GM23338 (cell line): ENCODE measurements around the gene DMD. TPM values are rescaled to one million over a fixed set of nuclear protein-coding genes. Genes with fewer than 3 reads are reported as not detected.

ENCODE experiments used
- ATAC-seq: fragments of 200-7000 bp; cut with Tn5 transposase; 3 replicates; pipeline ENCODE4 v1.9.1; 2020
- DNase-seq: peaks from one replicate; pipeline ENCODE4 v3.0.0-alpha.2; 2015; ENCODE audit warnings: low spot score
- H2AFZ ChIP-seq: fragments of 200-600 bp; sonication (generic); 2 replicates; pipeline ENCODE4 v1.8.0; 2016; ENCODE audit warnings: antibody characterized with exemption, mild to moderate bottlenecking, moderate library complexity
- H3F3A ChIP-seq: fragments of 200-600 bp; sonication (generic); replicated peaks from 2 replicates; pipeline ENCODE4 v1.8.0; 2017; ENCODE audit warnings: antibody characterized with exemption, mixed run types, low read depth
- H3K27ac ChIP-seq: fragments of 200-600 bp; sonication (generic); 2 replicates; pipeline ENCODE4 v1.6.1; 2016; ENCODE audit warnings: low read depth
- H3K27me3 ChIP-seq: fragments of 200-600 bp; sonication (generic); 2 replicates; pipeline ENCODE4 v1.8.0; 2016; ENCODE audit warnings: mild to moderate bottlenecking, mixed run types, moderate library complexity; ENCODE audit not compliant: insufficient read depth
- H3K36me3 ChIP-seq: fragments of 200-600 bp; sonication (generic); 2 replicates; pipeline ENCODE4 v1.8.0; 2016; ENCODE audit warnings: mild to moderate bottlenecking; ENCODE audit not compliant: insufficient read depth
- H3K4me1 ChIP-seq: fragments of 200-600 bp; sonication (generic); 2 replicates; pipeline ENCODE4 v1.8.0; 2016; ENCODE audit warnings: mild to moderate bottlenecking, moderate library complexity; ENCODE audit not compliant: insufficient read depth
- H3K4me2 ChIP-seq: fragments of 200-600 bp; sonication (generic); 2 replicates; pipeline ENCODE4 v1.7.1; 2017; ENCODE audit warnings: mixed run types
- H3K4me3 ChIP-seq: fragments of 200-600 bp; sonication (generic); 2 replicates; pipeline ENCODE4 v1.6.1; 2016; ENCODE audit warnings: mixed run types
- H3K79me2 ChIP-seq: fragments of 200-600 bp; sonication (generic); replicated peaks from 2 replicates; pipeline ENCODE4 v1.8.0; 2017; ENCODE audit warnings: mild to moderate bottlenecking; ENCODE audit not compliant: insufficient read depth
- H3K9me2 ChIP-seq: fragments of 200-600 bp; sonication (generic); 2 replicates; pipeline ENCODE4 v1.8.0; 2017; ENCODE audit not compliant: insufficient read depth
- H4K20me1 ChIP-seq: fragments of 200-600 bp; sonication (generic); replicated peaks from 2 replicates; pipeline ENCODE4 v1.8.0; 2017; ENCODE audit warnings: mild to moderate bottlenecking; ENCODE audit not compliant: insufficient read depth
- H3K27ac Mint-ChIP-seq: 2 replicates; pipeline ENCODE4 v1.8.0; 2020; ENCODE audit warnings: inconsistent platforms, mild to moderate bottlenecking, moderate library complexity, mixed read lengths
- H3K27me3 Mint-ChIP-seq: 3 replicates; pipeline ENCODE4 v1.8.0; 2022; ENCODE audit warnings: low read depth, mild to moderate bottlenecking, moderate library complexity, mixed read lengths, inconsistent platforms; ENCODE audit not compliant: insufficient read depth, poor library complexity
- H3K36me3 Mint-ChIP-seq: 3 replicates; pipeline ENCODE4 v1.8.0; 2021; ENCODE audit warnings: low read depth, mild to moderate bottlenecking, inconsistent platforms, moderate library complexity, mixed read lengths
- H3K4me1 Mint-ChIP-seq: 3 replicates; pipeline ENCODE4 v1.8.0; 2020; ENCODE audit warnings: mild to moderate bottlenecking, inconsistent platforms, mixed read lengths
- H3K4me3 Mint-ChIP-seq: 3 replicates; pipeline ENCODE4 v1.8.0; 2021; ENCODE audit warnings: moderate library complexity, mild to moderate bottlenecking, inconsistent platforms, mixed read lengths
- H3K9me3 Mint-ChIP-seq: 3 replicates; pipeline ENCODE4 v1.8.0; 2020; ENCODE audit warnings: moderate library complexity, mild to moderate bottlenecking, inconsistent platforms, mixed read lengths
- CTCF ChIP-seq, 2 experiments: fragments of 200-600 bp in 1 of 2; sonication (generic) in 1 of 2; conservative IDR thresholded peaks; 2 replicates each; pipeline versions ENCODE4 v1.5.1 to v1.6.1; 2016 to 2017; ENCODE audit warnings: antibody characterized with exemption in 2 of 2, low read depth in 2 of 2, mild to moderate bottlenecking in 2 of 2, moderate library complexity in 1 of 2
- ETS1 ChIP-seq: IDR thresholded peaks from 2 replicates; pipeline ENCODE4 v1.6.1; 2016; ENCODE audit warnings: antibody characterized with exemption
- EZH2phosphoT487 ChIP-seq: fragments of 200-600 bp; sonication (generic); IDR thresholded peaks from one replicate; pipeline ENCODE4 v1.8.1; 2018; ENCODE audit warnings: antibody characterized with exemption; ENCODE audit not compliant: unreplicated experiment
- JUNB ChIP-seq: IDR thresholded peaks from one replicate; pipeline ENCODE4 v1.6.1; 2016; ENCODE audit warnings: antibody characterized with exemption; ENCODE audit not compliant: unreplicated experiment
- POLR2AphosphoS5 ChIP-seq: IDR thresholded peaks from 2 replicates; pipeline ENCODE4 v1.6.1; 2016; ENCODE audit warnings: antibody characterized with exemption, low read depth
- ZNF114 ChIP-seq: fragments of 250-450 bp; sonication (Bioruptor Pico); IDR thresholded peaks from 2 replicates; pipeline ENCODE4 v1.5.0; 2020; ENCODE audit warnings: mild to moderate bottlenecking, moderate library complexity
- ZNF331 ChIP-seq: fragments of 250-450 bp; sonication (Bioruptor Pico); IDR thresholded peaks from 2 replicates; pipeline ENCODE4 v1.5.0; 2020; ENCODE audit warnings: low read depth, mild to moderate bottlenecking, moderate library complexity
- polyA plus RNA-seq: library from polyadenylated mRNA; unstranded; fragments of >200 nt; fragmentation: Nextera tagmentation; extraction: Ambion mirVana; gene quantifications from 2 replicates; pipeline ENCODE4 v1.2.1, GENCODE V29; 2016
- total RNA-seq: library from RNA; depleted of rRNA; stranded (reverse); fragments of >200 nt; shearing (Covaris generic); gene quantifications from 2 replicates; pipeline ENCODE4 v1.2.3, GENCODE V29; 2014
- TF ChIP-seq, protein P1 (sequence below): fragments of 250-450 bp; sonication (Bioruptor Pico); IDR thresholded peaks from 2 replicates; pipeline ENCODE4 v1.5.0; 2020; ENCODE audit warnings: mild to moderate bottlenecking, moderate library complexity

DMD gene
- total and polyA plus RNA-seq, 2 experiments from 2014 or later = 4.5 to 7.6 TPM

- Mint-ChIP-seq H3K27ac (no peak overlapping the region), H3K4me1 (no peaks in the 10 kb centered on the region)
Measured at GRCh38 chrX:33195698-33196097, 15.7 kb downstream of the DMD start.

GRCh38 chrX:33194876-33195433, 16.4 kb downstream of the DMD start:
- Histone ChIP-seq H3K4me2 (no peak overlapping the region), H4K20me1 (no peaks in the 10 kb centered on the region), H3K9me2 (no peaks in the 10 kb centered on the region), H2AFZ (no peak overlapping the region), H3K27ac (no peak overlapping the region), H3K36me3 (no peaks in the 10 kb centered on the region), H3F3A (no peaks in the 10 kb centered on the region), H3K79me2 (no peaks in the 10 kb centered on the region), H3K4me3 (no peak overlapping the region), H3K4me1 (no peaks in the 10 kb centered on the region), H3K27me3 (peaks cover 3% of the 10 kb centered on the region; the same call in 1 of the 2 replicates)
- no peak for DNase-seq
- no peak for TF ChIP-seq ETS1
- no peaks in the 10 kb centered on the region; the same call in 2 of the 3 replicates for H3K36me3 Mint-ChIP-seq
- H3K27ac Mint-ChIP-seq = no peak overlapping the region
- H3K4me3 Mint-ChIP-seq = no peak overlapping the region
- ATAC-seq = no peak
- no peaks in the 10 kb centered on the region for H3K27me3 Mint-ChIP-seq
- H3K9me3 Mint-ChIP-seq = no peaks in the 10 kb centered on the region
- H3K4me1 Mint-ChIP-seq = no peaks in the 10 kb centered on the region

More at GRCh38 chrX:33195698-33196097, 15.7 kb downstream of the DMD start:
- no peaks in the 10 kb centered on the region for H3F3A ChIP-seq
- no peak overlapping the region for H2AFZ ChIP-seq
- DNase-seq = no peak
- H4K20me1 ChIP-seq = no peaks in the 10 kb centered on the region
- H3K27me3 Mint-ChIP-seq = no peaks in the 10 kb centered on the region
- H3K27ac ChIP-seq = no peak overlapping the region
- H3K36me3 Mint-ChIP-seq = no peaks in the 10 kb centered on the region; the same call in 2 of the 3 replicates
- H3K4me3 ChIP-seq = no peak overlapping the region
- H3K36me3 ChIP-seq = no peaks in the 10 kb centered on the region
- no peak overlapping the region for H3K4me2 ChIP-seq
- no peaks in the 10 kb centered on the region for H3K79me2 ChIP-seq
- H3K9me3 Mint-ChIP-seq = no peaks in the 10 kb centered on the region
- no peak for TF ChIP-seq ZNF331 (CRISPR knock-in tag)
- H3K4me1 ChIP-seq = no peaks in the 10 kb centered on the region
- H3K4me3 Mint-ChIP-seq = no peak overlapping the region
- no peak for ATAC-seq
- H3K9me2 ChIP-seq = no peaks in the 10 kb centered on the region
- no peaks in the 10 kb centered on the region for H3K27me3 ChIP-seq

DNA sequence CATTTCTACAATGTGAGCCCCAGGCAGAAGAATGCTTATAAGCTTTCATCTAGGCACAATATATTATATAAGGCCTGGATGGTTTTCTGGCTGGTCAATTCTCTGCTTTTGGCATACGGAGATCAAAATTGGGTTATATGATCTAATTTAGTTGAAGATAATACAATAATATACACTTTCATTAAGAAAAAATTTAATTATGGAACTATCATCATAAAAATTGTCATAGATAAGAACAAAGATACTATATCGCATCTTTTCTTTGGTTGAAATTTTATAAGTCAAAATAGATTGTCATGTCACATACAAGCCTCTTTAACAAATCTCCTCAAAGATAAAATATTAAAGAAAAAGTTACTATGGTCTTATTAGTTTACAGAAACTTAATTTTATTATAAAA, 17.1 kb downstream of the DMD start:
- Mint-ChIP-seq H3K27ac (no peak overlapping the region), H3K36me3 (no peaks in the 10 kb centered on the region; the same call in 2 of the 3 replicates), H3K9me3 (no peaks in the 10 kb centered on the region), H3K27me3 (no peaks in the 10 kb centered on the region), H3K4me1 (no peaks in the 10 kb centered on the region), H3K4me3 (no peak overlapping the region)
- no peaks in the 10 kb centered on the region for H3K9me2 ChIP-seq
- peaks cover 10% of the 10 kb centered on the region for H3K27me3 ChIP-seq
- H3K79me2 ChIP-seq = no peaks in the 10 kb centered on the region
- H3F3A ChIP-seq = no peaks in the 10 kb centered on the region
- H3K4me2 ChIP-seq = no peak overlapping the region
- no peak overlapping the region for H3K27ac ChIP-seq
- ATAC-seq (no peak), DNase-seq (no peak)
- no peak overlapping the region for H2AFZ ChIP-seq
- no peaks in the 10 kb centered on the region for H3K4me1 ChIP-seq
- no peak overlapping the region for H3K4me3 ChIP-seq
- H4K20me1 ChIP-seq = no peaks in the 10 kb centered on the region
- no peaks in the 10 kb centered on the region for H3K36me3 ChIP-seq
- TF ChIP-seq POLR2AphosphoS5 (no peak), JUNB (no peak), ZNF331 (CRISPR knock-in tag) (no peak), EZH2phosphoT487 (no peak), ZNF114 (CRISPR knock-in tag) (no peak), CTCF (conservative IDR thresholded peaks at IDR 0.05; ENCODE audit: low read depth in 2 of 2) (no peak)
- TF ChIP-seq, protein P1, sequence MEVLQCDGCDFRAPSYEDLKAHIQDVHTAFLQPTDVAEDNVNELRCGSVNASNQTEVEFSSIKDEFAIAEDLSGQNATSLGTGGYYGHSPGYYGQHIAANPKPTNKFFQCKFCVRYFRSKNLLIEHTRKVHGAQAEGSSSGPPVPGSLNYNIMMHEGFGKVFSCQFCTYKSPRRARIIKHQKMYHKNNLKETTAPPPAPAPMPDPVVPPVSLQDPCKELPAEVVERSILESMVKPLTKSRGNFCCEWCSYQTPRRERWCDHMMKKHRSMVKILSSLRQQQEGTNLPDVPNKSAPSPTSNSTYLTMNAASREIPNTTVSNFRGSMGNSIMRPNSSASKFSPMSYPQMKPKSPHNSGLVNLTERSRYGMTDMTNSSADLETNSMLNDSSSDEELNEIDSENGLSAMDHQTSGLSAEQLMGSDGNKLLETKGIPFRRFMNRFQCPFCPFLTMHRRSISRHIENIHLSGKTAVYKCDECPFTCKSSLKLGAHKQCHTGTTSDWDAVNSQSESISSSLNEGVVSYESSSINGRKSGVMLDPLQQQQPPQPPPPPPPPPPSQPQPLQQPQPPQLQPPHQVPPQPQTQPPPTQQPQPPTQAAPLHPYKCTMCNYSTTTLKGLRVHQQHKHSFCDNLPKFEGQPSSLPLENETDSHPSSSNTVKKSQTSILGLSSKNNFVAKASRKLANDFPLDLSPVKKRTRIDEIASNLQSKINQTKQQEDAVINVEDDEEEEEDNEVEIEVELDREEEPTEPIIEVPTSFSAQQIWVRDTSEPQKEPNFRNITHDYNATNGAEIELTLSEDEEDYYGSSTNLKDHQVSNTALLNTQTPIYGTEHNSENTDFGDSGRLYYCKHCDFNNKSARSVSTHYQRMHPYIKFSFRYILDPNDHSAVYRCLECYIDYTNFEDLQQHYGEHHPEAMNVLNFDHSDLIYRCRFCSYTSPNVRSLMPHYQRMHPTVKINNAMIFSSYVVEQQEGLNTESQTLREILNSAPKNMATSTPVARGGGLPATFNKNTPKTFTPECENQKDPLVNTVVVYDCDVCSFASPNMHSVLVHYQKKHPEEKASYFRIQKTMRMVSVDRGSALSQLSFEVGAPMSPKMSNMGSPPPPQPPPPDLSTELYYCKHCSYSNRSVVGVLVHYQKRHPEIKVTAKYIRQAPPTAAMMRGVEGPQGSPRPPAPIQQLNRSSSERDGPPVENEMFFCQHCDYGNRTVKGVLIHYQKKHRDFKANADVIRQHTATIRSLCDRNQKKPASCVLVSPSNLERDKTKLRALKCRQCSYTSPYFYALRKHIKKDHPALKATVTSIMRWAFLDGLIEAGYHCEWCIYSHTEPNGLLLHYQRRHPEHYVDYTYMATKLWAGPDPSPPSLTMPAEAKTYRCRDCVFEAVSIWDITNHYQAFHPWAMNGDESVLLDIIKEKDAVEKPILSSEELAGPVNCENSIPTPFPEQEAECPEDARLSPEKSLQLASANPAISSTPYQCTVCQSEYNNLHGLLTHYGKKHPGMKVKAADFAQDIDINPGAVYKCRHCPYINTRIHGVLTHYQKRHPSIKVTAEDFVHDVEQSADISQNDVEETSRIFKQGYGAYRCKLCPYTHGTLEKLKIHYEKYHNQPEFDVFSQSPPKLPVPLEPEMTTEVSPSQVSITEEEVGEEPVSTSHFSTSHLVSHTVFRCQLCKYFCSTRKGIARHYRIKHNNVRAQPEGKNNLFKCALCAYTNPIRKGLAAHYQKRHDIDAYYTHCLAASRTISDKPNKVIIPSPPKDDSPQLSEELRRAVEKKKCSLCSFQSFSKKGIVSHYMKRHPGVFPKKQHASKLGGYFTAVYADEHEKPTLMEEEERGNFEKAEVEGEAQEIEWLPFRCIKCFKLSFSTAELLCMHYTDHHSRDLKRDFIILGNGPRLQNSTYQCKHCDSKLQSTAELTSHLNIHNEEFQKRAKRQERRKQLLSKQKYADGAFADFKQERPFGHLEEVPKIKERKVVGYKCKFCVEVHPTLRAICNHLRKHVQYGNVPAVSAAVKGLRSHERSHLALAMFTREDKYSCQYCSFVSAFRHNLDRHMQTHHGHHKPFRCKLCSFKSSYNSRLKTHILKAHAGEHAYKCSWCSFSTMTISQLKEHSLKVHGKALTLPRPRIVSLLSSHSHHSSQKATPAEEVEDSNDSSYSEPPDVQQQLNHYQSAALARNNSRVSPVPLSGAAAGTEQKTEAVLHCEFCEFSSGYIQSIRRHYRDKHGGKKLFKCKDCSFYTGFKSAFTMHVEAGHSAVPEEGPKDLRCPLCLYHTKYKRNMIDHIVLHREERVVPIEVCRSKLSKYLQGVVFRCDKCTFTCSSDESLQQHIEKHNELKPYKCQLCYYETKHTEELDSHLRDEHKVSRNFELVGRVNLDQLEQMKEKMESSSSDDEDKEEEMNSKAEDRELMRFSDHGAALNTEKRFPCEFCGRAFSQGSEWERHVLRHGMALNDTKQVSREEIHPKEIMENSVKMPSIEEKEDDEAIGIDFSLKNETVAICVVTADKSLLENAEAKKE (CRISPR knock-in tag) = no peak
